Liver (tissue), 9 donors: Measurements from ENCODE around the gene CCDC141. TPM values are rescaled to one million over a fixed set of nuclear protein-coding genes. Genes with fewer than 3 reads are reported as not detected.

ENCODE experiments used
- DNase-seq: peaks from one replicate; pipeline ENCODE4 v3.0.0-alpha.2; 2017; ENCODE audit warnings: low spot score
- H3K27ac ChIP-seq, 2 donors: one replicate each; pipeline ENCODE4 v1.7.0; 2013; ENCODE audit warnings: inconsistent platforms in 2 of 2, low read length in 2 of 2, control low read depth in 1 of 2, low read depth in 1 of 2, mild to moderate bottlenecking in 1 of 2
- H3K27me3 ChIP-seq, 4 donors: one replicate each; pipeline versions ENCODE4 v1.6.1 to v1.7.0; 2013; ENCODE audit warnings: low read length in 3 of 4, inconsistent platforms in 1 of 4, mild to moderate bottlenecking in 1 of 4, moderate library complexity in 1 of 4; ENCODE audit not compliant: control insufficient read depth in 4 of 4, insufficient read depth in 4 of 4
- H3K36me3 ChIP-seq, 4 donors: one replicate each; pipeline versions ENCODE4 v1.6.1 to v1.7.0; 2013; ENCODE audit warnings: low read length in 3 of 4, mild to moderate bottlenecking in 3 of 4, low read depth in 1 of 4, moderate library complexity in 1 of 4; ENCODE audit not compliant: control insufficient read depth in 4 of 4, insufficient read depth in 3 of 4
- H3K4me1 ChIP-seq, 4 donors: one replicate each; pipeline versions ENCODE4 v1.6.1 to v1.7.0; 2013; ENCODE audit warnings: low read length in 3 of 4, mild to moderate bottlenecking in 3 of 4, moderate library complexity in 1 of 4; ENCODE audit not compliant: control insufficient read depth in 4 of 4, insufficient read depth in 4 of 4
- H3K4me3 ChIP-seq, 3 donors: one replicate each; pipeline versions ENCODE4 v1.6.1 to v1.7.0; 2013; ENCODE audit warnings: low read length in 3 of 3, control low read depth in 1 of 3, low read depth in 1 of 3, mild to moderate bottlenecking in 1 of 3
- H3K9ac ChIP-seq, 2 donors: one replicate each; pipeline ENCODE4 v1.7.0; 2013; ENCODE audit warnings: low read length in 2 of 2, mild to moderate bottlenecking in 2 of 2, moderate library complexity in 2 of 2, control low read depth in 1 of 2, low read depth in 1 of 2
- H3K9me3 ChIP-seq, 4 donors: one replicate each; pipeline versions ENCODE4 v1.6.1 to v1.7.0; 2013; ENCODE audit warnings: low read length in 3 of 4; ENCODE audit not compliant: control insufficient read depth in 4 of 4
- EGR1 ChIP-seq, 2 donors: IDR thresholded peaks; 2 replicates each; pipeline ENCODE4 v1.6.1; 2016 to 2018; ENCODE audit warnings: antibody characterized with exemption in 2 of 2, low read depth in 2 of 2
- FOXA1 ChIP-seq: IDR thresholded peaks from 2 replicates; pipeline ENCODE4 v1.6.1; 2016; ENCODE audit warnings: antibody characterized with exemption
- HNF4A ChIP-seq, 2 donors: conservative IDR thresholded peaks; 2 replicates each; pipeline ENCODE4 v1.6.1; 2016; ENCODE audit warnings: antibody characterized with exemption in 2 of 2, mild to moderate bottlenecking in 2 of 2
- HNF4G ChIP-seq: IDR thresholded peaks from 2 replicates; pipeline ENCODE4 v1.6.1; 2016; ENCODE audit warnings: antibody characterized with exemption
- JUND ChIP-seq, 2 donors: IDR thresholded peaks; 2 replicates each; pipeline ENCODE4 v1.6.1; 2016; ENCODE audit warnings: antibody characterized with exemption in 2 of 2
- NR2F2 ChIP-seq: IDR thresholded peaks from 2 replicates; pipeline ENCODE4 v1.6.1; 2016; ENCODE audit warnings: antibody characterized with exemption
- RXRA ChIP-seq, 2 donors: IDR thresholded peaks; 2 replicates each; pipeline ENCODE4 v1.6.1; 2017 to 2018; ENCODE audit warnings: antibody characterized with exemption in 2 of 2, mild to moderate bottlenecking in 1 of 2
- TAF1 ChIP-seq: conservative IDR thresholded peaks from 2 replicates; pipeline ENCODE4 v1.6.1; 2016; ENCODE audit warnings: antibody characterized with exemption, mild to moderate bottlenecking
- WGBS: extraction: QIAGEN DNeasy Blood & Tissue Kit; methylation state at CpG from one replicate; pipeline ENCODE4 v1.1.7; 2013; 5-methylcytosine and 5-hydroxymethylcytosine counted together
- polyA plus RNA-seq, 2 donors: library from polyadenylated mRNA; stranded (reverse) in 1 of 2; unstranded in 1 of 2; fragments of 200-250 nt in 1 of 2; fragments of >200 nt in 1 of 2; fragmentation: Nextera tagmentation in 1 of 2; extraction: Ambion mirVana in 1 of 2; gene quantifications; one replicate each; pipeline versions ENCODE4 v1.2.1 to v1.2.3, GENCODE V29; 2013 to 2015
- total RNA-seq, 2 donors: library from RNA; depleted of rRNA; stranded (reverse); fragments of >200 nt; gene quantifications; one replicate each; pipeline ENCODE4 v1.2.3, GENCODE V29; 2014
- TF ChIP-seq, protein P1 (sequence below): IDR thresholded peaks from 2 replicates; pipeline ENCODE4 v1.6.1; 2016; ENCODE audit warnings: antibody characterized with exemption, mild to moderate bottlenecking
- TF ChIP-seq, protein P2 (sequence below): IDR thresholded peaks from 2 replicates; pipeline ENCODE4 v1.6.1; 2016; ENCODE audit warnings: antibody characterized with exemption
- TF ChIP-seq, protein P3 (sequence below): fragments of 150-350 bp; IDR thresholded peaks from 2 replicates; pipeline ENCODE4 v1.5.1; 2017; ENCODE audit warnings: improper control_type of control experiment, low read depth, low read length; ENCODE audit not compliant: missing input control
- TF ChIP-seq, protein P4 (sequence below): IDR thresholded peaks from 2 replicates; pipeline ENCODE4 v1.6.1; 2016; ENCODE audit warnings: antibody characterized with exemption
- donor health status: healthy.
- donor health status: healthy.
- donor health status: healthy.
- donor health status: healthy.
- donor health status: healthy.

Gene CCDC141
- total and polyA plus RNA-seq, 4 donors, result 0.05 to 1.0 (median 0.39) TPM

DNA sequence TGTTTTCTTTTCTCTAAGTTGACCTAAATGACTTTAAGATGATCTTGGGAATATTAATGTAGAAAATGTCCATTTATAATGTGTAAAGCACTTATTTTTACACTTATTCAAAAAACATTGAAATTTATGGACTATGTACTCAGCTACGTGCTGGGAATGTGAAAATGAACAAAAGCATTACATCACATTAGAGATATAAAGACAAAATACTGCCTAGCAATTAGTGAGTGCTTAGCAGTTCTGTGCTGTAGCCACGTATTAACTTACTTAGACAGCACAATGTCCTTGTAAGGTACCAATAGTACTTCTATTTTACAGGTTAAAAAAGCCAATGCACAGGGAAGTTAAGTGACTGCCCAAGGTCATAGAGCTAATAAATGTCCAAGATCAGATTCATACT lies 138.9 kb downstream of the CCDC141 start:
- DNase-seq, result no peak
- Histone ChIP-seq H3K4me3 (no peak overlapping the region), H3K9me3 (no peaks in the 10 kb centered on the region), H3K27me3 (no peaks in the 10 kb centered on the region), H3K36me3 (no peaks in the 10 kb centered on the region), H3K9ac (no peak overlapping the region), H3K27ac (no peak overlapping the region), H3K4me1 (no peaks in the 10 kb centered on the region)
- no peak for TF ChIP-seq HNF4G
- no peak for TF ChIP-seq RXRA (IDR thresholded peaks at IDR 0.05)
- TF ChIP-seq TAF1, result no peak
- no peak for TF ChIP-seq HNF4A (conservative IDR thresholded peaks at IDR 0.05)
- TF ChIP-seq, protein P1, sequence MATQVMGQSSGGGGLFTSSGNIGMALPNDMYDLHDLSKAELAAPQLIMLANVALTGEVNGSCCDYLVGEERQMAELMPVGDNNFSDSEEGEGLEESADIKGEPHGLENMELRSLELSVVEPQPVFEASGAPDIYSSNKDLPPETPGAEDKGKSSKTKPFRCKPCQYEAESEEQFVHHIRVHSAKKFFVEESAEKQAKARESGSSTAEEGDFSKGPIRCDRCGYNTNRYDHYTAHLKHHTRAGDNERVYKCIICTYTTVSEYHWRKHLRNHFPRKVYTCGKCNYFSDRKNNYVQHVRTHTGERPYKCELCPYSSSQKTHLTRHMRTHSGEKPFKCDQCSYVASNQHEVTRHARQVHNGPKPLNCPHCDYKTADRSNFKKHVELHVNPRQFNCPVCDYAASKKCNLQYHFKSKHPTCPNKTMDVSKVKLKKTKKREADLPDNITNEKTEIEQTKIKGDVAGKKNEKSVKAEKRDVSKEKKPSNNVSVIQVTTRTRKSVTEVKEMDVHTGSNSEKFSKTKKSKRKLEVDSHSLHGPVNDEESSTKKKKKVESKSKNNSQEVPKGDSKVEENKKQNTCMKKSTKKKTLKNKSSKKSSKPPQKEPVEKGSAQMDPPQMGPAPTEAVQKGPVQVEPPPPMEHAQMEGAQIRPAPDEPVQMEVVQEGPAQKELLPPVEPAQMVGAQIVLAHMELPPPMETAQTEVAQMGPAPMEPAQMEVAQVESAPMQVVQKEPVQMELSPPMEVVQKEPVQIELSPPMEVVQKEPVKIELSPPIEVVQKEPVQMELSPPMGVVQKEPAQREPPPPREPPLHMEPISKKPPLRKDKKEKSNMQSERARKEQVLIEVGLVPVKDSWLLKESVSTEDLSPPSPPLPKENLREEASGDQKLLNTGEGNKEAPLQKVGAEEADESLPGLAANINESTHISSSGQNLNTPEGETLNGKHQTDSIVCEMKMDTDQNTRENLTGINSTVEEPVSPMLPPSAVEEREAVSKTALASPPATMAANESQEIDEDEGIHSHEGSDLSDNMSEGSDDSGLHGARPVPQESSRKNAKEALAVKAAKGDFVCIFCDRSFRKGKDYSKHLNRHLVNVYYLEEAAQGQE, result no peak
- TF ChIP-seq, protein P2, sequence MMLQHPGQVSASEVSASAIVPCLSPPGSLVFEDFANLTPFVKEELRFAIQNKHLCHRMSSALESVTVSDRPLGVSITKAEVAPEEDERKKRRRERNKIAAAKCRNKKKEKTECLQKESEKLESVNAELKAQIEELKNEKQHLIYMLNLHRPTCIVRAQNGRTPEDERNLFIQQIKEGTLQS, result no peak
- no peak for TF ChIP-seq EGR1 (IDR thresholded peaks at IDR 0.05; ENCODE audit: low read depth in 2 of 2)
- WGBS, result 70% methylated on average over 2 of the region's 2 CpGs

DNA sequence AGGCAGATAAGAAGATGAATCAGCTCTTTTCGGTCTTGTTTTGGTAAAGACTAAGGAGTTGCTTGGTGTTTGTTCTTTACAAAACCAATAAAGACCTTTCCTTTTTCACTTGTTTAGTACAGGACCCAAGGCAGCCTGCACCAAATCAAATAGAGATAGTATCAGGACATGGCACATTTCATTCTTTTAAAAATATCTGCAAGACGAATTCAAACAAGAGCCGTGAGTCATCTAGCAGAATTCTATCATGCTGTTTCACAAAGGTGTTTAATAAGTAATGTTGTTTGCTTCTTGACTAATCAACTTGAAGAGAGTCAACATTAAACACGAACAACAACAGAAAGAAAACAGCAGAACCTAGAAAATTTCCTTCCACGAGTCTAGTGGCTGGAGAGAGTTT lies 139.9 kb downstream of the CCDC141 start:
- no peak for DNase-seq
- Histone ChIP-seq H3K27me3 (no peaks in the 10 kb centered on the region), H3K9ac (no peak overlapping the region), H3K4me1 (no peaks in the 10 kb centered on the region), H3K27ac (no peak overlapping the region), H3K36me3 (no peaks in the 10 kb centered on the region), H3K9me3 (no peaks in the 10 kb centered on the region), H3K4me3 (no peak overlapping the region)
- 51% methylated on average over 5 of the region's 5 CpGs for WGBS
- TF ChIP-seq, protein P3, sequence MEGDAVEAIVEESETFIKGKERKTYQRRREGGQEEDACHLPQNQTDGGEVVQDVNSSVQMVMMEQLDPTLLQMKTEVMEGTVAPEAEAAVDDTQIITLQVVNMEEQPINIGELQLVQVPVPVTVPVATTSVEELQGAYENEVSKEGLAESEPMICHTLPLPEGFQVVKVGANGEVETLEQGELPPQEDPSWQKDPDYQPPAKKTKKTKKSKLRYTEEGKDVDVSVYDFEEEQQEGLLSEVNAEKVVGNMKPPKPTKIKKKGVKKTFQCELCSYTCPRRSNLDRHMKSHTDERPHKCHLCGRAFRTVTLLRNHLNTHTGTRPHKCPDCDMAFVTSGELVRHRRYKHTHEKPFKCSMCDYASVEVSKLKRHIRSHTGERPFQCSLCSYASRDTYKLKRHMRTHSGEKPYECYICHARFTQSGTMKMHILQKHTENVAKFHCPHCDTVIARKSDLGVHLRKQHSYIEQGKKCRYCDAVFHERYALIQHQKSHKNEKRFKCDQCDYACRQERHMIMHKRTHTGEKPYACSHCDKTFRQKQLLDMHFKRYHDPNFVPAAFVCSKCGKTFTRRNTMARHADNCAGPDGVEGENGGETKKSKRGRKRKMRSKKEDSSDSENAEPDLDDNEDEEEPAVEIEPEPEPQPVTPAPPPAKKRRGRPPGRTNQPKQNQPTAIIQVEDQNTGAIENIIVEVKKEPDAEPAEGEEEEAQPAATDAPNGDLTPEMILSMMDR, result no peak
- TF ChIP-seq, protein P4, sequence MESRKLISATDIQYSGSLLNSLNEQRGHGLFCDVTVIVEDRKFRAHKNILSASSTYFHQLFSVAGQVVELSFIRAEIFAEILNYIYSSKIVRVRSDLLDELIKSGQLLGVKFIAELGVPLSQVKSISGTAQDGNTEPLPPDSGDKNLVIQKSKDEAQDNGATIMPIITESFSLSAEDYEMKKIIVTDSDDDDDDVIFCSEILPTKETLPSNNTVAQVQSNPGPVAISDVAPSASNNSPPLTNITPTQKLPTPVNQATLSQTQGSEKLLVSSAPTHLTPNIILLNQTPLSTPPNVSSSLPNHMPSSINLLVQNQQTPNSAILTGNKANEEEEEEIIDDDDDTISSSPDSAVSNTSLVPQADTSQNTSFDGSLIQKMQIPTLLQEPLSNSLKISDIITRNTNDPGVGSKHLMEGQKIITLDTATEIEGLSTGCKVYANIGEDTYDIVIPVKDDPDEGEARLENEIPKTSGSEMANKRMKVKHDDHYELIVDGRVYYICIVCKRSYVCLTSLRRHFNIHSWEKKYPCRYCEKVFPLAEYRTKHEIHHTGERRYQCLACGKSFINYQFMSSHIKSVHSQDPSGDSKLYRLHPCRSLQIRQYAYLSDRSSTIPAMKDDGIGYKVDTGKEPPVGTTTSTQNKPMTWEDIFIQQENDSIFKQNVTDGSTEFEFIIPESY, result no peak
- TF ChIP-seq JUND (IDR thresholded peaks at IDR 0.05) (no peak), TAF1 (no peak), NR2F2 (no peak), FOXA1 (no peak), EGR1 (IDR thresholded peaks at IDR 0.05; ENCODE audit: low read depth in 2 of 2) (no peak)
